Fibroblast of skin of right biceps (primary cell): ENCODE results near the gene USP43.
"Not testable (repeated sequence)": the region's sequence is repeated elsewhere in the genome, so short reads cannot be mapped to it uniquely, and the experiment has no call there.

Source experiments
- DNase-seq: peaks from one replicate; pipeline ENCODE4 v3.0.0-alpha.2; 2013

The USP43 gene

DNA sequence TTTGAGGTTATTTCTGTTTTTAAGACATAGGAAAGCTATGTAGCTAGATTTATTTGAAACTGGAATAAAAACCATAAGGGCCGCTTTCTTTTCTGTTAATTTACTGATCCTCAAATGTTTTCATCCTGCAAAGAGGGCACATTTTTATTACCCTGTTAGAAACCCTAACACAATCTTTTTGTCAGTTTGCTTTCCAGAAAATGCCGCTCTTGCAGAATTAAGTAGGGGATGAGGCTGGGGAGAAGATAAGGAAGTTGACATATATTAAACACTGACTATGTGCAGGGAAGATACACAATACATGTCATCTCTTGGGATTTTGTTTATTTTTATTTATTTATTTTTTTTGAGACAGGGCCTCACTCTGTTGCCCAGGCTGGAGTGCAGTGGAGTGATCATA is 15.7 kb downstream of the USP43 start:
- no peak for DNase-seq

DNA sequence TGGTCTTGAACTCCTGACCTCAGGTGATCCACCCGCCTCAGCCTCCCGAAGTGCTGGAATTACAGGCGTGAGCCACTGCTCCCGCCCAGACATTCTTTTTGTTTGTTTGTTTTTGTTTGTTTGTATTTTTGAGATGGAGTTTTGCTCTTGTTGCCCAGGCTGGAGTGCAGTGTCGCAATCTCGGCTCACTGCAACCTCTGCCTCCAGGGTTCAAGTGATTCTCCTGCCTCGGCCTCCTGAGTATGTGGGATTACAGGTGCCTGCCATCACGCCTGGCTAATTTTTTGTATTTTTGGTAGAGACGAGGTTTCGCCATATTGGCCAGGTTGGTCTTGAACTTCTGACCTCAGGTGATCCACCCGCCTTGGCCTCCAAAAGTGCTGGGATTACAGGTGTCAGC is 18.2 kb downstream of the USP43 start:
- not testable (repeated sequence) for DNase-seq

DNA sequence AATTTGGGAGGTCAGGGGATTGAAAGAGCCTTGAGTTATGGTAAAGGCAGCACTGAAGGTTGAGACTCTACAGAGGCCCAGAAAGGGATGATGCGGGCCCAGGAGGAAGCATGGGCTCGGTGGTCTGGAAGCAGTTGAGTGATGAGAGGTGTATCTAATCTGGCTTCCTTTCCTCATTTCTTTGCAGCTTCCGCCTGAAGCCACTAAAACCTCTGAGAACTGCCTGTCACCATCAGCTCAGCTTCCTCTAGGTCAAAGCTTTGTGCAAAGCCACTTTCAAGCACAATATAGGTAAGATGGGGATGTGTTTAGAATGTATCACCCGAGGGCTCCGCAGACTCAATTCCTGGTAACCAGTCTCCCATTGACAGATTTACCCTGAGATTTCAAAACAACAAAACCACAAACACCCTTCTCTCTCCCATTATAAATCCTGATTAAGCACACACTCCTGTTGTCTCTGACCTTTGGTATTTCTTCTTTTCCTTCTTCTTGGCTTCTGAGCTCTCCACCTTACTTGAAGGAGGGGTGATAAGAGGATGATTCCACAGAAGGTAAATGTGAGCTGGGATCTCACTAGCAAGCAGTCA is 21.2 kb downstream of the USP43 start:
- no peak for DNase-seq

DNA sequence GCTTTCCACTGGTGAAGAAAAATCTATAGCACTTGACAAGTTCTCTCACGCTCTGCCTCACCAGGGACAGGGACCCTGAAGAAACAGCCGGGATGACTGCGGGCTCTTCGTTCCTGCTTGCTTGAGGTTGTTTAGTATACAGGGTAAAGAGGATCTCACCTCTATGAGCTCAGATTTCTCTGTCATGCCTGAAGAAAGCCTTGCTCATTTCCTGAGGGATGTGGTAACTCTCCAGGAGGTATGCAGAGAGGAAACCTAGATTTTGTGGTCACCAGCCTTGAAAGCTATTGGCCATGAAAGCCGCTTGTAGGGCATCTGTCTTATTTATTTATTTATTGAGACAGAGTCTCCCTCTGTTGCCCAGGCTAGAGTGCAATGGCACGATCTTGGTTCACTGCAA is 23.2 kb downstream of the USP43 start:
- DNase-seq: peak; percentile 62

DNA sequence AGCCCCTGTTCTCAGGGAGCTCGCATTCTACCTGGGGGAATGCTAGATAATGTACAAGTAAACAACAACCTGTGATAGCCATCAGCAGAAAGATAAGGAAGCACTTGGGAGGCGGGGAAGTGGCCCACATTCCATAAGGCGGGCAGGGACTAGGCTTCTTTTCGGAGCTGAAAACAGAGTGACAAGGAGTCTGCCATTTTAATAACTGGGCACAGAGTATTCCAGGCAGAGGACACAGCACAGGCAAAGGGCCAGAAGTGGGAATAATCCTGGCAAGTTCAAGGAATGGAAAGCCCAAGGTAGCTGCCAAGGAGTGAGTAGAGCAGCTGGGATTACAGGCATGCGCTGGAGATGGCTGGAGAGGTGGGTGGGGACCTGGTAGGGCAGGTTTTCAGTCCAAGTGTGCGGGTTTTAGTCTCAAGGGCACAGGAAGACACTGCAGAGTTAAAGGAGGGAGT is 24.3 kb downstream of the USP43 start:
- DNase-seq: no peak

DNA sequence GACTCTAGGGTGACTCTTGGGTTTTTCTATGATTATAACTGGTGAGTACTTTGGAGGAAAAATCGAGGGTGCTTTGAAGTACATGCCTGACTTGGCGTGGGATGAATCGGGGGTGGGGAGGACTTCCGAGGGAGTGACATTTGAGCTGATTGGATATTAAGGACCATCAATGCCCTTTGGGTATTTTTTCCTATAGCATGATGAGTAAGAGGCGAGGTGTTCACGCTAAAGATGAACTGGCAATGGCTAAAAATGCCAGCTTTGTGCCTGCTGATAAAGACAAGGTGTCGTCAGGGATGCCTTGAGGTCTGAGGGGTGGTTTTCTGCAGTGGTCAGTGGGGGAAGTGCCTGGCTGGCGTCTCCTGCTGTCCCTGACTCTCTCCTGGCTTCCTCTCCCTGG is 25.3 kb downstream of the USP43 start:
- no peak for DNase-seq

DNA sequence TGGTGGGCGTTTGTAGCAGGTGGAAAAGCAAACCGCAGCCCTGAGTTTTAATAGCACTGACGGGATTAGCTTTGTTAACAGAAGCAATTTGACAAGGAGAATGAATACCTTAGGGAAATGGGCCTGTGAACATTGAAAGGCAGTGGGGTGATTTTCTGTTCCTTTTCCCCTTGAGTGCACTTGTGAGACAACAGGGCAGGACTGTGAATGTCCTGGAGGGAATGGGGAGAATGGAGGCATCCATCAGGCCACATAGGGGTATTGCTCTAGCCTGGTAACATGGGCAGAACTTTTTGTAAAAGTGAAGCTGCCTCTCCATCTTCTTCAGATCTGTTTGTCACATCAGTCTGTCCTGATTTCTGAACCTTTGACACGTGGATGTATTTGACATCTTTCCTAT is 26.2 kb downstream of the USP43 start:
- DNase-seq: no peak

DNA sequence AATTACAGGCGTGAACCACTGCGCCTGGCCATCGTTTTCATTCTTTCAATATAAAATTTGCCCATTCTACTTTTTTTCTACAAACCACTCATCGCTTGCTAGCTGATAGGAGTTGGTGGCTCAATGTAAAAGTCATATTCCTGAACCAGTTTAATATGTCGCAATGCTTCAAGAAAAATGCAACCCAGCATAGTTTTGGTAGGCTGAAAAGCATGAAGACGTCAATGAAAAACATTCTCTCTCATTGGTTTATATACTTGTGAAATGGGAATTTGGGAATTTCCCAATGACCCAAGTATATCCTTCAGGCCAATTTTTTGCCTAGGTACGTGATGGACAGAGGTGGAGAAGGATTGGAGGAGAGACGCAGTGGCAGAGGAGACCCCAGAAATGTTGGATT is 26.9 kb downstream of the USP43 start:
- peak; percentile 24 for DNase-seq

DNA sequence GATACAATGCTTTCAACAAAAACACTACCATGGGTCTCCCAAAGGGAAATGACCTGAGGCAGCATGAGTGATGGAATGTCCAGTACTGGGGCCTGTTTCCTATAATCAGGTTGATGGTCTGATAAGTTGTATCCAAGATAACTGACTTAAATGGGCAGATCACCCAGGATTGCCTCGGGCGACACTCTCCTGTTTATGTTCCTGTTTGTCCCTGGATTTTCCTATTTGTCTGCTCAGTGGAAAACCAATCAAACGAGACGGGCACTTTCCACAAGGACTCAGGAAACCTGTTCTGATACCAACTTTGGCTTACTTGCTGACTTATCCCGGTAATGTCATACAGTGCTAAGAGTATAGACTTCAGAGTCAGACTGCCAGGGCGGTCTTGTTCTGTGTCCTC is 27.4 kb downstream of the USP43 start:
- DNase-seq: no peak

DNA sequence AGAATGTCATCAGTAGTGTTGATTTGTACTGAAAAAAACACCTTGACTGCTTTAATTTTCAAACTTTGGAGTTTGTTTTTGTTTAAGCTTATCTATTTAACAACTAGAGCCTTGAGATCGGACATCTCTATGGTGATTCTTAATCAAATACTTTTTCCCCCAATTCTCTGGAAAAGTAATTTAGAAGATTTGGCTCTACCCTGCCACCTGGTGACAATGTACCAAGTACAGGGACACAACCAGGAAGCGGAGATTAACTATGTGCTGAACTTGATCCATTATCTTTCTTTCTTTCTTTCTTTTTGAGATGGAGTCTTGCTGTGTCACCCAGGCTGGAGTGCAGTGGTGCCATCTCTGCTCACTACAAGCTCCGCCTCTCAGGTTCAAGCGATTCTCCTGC is 30.8 kb downstream of the USP43 start:
- no peak for DNase-seq

DNA sequence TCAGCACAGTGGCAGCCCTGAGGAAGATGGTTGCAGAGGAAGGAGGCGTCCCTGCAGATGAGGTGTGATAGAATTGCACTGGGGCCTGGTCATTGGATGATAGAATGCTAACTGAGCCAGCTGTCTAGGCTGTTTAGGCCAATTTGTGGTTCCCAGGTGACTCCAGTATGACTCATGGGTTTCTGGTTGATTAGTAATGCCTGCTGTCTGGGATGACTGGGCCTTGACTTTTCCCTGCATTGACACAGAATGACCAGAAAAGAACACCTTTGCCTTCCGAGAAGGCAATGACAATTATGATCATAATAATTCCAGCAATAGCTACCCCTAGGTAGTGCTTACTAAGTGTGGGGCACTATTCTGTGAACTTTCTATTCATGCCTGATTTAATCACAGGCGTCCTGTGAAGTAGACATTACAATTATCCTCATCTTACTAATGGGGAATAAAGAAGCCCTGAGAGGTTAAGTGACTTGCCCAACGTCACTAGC is 31.5 kb downstream of the USP43 start:
- DNase-seq: peak; percentile 79

DNA sequence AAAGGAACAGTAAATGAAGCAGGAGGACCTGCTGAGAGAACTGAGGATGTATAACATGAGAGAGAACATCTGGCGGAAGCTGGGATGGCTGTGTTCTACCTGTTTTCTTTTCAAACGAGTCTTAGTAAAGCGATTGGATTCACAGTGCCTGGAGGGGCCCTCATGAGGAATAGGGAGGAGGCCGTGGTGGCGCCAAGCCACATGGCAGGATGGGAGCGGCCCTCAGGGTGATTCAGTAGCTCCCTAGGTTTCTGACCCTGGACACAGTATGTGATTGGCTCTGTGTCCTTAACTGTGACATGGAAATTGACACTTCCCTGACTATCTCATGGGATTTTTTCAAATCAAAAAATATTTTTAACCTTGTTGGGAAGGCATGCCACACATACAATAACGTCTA is 32.1 kb downstream of the USP43 start:
- DNase-seq: no peak

DNA sequence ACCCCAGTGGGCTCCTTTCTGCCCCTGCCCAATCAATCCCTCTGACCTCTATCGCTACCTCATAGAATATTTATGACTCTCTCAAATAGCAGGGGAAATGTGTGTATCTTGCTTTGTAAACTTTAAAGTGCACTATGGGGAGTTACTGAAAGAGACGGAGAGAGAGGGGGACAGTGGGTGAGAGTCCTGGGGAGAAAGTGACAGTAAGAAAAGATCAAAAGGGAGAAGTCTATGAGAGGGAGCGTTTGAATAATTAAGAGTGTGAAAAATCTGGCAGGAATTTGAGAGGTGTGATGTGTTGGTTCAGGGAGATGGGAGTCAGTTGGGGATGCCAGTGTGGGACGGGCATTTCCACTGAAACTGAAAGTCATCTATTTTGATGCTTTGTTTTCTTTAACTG is 32.6 kb downstream of the USP43 start:
- no peak for DNase-seq

DNA sequence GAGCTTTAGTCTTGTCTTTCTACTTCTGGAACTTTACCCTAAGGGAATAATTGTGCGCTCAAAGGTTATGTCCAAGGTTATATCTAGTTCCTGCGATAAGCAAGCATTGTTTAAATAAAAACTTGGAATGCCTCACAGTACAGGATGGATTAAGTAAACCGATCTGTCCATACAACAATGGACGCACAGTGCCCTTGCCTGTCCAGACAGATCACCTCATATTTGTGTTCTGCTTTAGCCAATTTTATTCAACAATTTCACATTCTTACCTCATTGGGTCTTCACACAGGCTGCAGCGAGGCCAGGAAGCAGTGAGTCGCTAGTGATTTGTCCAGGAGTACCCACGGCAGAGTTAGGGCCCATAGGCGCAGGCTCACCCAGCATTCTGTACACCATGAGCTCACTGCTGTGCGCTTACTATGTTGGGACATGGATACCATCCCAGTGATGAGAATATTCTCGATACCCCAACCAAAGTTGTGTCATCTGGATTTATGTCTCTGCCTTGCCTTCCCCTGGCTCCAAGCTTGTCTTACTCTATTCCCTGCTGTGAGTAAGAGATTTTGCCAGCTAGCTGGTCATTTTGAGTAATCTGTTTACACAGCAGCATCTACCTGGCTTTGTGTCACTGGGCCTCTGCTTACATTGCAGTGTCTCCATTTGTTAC is 39.8 kb downstream of the USP43 start:
- peak; percentile 12 for DNase-seq

DNA sequence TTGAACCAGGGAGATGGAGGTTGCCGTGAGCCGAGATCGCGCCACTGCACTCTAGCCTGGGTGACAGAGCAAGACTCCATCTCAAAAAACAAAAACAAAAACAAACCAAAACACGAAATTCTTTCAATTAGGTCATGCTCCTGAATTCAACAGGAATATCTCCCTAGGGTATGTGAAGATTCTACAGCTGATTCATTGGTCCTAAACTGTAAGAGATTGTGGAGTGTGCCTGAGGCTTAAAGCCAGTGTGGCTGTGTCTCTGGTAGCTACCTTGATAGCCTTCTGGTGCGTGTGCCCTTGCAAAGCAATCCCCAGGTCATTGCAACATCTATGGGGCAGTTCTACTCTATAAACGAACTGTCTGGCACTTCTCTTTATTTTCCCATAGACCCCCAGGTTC is 48.4 kb downstream of the USP43 start:
- DNase-seq: no peak

DNA sequence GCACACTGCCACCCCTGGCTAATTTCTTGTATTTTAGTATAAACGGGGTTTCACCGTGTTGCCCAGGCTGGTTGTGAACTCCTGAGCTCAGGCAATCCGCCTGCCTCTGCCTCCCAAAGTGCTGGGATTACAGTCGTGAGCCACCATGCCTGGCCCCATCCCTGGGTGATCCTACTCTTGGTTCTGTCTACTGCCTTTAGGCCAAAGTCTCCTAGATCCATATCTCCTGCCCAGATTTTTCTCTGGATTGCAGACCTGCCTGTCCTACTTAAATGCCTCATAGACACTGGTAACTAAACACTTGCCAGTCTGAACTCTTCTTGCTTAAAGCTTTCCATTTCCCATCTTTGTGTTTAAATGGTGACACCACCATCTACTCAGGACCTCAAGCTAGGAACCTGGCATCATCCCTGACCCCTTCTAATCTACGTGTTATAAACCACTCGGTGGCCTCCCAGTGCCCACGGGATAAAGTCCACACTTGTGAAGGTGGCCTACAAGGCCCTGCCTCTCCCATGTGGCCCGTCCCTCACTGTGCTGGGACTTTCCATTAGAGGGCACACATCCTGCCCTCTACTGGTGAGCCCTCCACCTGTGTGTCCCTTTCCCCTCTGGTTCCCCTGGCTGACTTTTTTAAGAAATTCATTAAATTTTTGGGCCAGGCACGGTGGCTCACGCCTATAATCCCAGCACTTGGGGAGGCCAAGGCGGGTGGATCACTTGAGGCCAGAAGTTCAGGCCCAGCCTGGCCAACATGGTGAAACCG is 51.1 kb downstream of the USP43 start:
- no peak for DNase-seq

DNA sequence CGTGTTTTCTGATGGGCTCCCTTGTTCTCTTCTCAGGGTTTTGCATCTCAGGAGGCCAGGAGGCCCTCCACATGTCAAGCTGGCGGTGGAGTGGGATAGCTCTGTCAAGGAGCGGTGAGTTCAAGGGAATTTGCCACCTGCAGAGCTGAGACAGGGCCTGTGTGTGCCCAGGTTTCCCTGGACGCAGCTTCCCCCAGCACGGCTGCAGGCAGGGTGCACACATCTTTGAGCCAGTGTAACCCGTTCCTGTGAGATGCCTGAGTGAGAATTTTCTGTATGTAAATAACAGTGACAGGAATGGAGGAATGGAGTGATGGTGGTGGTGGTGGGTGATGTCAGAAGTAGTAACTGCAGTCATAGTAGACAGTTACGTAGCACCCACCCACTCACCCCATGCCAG is 54.8 kb downstream of the USP43 start:
- DNase-seq: no peak

DNA sequence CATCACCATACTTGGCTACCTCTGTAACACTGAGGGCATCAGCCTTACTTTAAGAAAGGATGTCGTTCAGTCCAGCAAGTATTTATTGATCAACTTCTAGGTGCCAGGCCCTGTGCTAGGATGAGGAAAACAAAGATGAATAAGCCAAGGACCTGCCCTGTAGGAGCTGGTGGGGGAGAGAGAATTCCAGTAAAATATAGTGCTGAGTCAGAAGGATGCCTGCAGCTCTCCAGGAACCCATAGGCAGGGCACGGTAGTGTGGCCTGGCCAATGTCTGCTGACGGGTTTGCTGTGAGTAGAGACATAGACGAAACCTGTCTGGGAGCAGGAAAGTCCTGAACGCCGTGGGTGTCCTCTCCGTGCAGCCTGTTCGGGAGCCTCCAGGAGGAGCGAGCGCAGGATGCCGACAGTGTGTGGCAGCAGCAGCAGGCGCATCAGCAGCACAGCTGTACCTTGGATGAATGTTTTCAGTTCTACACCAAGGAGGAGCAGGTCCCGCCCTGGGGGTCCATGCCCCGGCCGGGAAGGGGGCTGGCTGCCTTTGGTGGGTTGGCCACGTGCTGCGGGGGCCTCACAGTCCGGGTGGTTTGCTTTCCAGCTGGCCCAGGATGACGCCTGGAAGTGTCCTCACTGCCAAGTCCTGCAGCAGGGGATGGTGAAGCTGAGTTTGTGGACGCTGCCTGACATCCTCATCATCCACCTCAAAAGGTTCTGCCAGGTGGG is 55.6 kb downstream of the USP43 start:
- DNase-seq: peak; percentile 21

DNA sequence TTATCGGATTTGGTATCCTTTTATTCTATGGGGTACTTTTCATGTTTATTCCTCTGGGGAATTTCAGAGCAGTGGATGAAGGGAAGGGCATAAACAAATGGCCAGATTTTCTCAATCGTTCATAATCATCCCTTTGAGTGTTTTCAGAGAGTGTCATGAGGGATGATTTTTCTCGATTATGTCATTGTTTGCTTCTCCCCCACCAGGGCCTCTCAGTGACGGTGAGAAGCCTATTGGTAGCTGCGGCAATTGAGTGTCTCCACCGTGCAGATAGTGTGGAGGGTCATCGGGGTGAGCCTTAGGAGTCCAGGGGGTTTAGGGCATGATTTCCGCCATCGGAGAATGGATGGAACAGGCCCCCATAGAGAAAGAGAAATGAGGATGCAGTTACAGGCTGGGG is 57.2 kb downstream of the USP43 start:
- DNase-seq: no peak

DNA sequence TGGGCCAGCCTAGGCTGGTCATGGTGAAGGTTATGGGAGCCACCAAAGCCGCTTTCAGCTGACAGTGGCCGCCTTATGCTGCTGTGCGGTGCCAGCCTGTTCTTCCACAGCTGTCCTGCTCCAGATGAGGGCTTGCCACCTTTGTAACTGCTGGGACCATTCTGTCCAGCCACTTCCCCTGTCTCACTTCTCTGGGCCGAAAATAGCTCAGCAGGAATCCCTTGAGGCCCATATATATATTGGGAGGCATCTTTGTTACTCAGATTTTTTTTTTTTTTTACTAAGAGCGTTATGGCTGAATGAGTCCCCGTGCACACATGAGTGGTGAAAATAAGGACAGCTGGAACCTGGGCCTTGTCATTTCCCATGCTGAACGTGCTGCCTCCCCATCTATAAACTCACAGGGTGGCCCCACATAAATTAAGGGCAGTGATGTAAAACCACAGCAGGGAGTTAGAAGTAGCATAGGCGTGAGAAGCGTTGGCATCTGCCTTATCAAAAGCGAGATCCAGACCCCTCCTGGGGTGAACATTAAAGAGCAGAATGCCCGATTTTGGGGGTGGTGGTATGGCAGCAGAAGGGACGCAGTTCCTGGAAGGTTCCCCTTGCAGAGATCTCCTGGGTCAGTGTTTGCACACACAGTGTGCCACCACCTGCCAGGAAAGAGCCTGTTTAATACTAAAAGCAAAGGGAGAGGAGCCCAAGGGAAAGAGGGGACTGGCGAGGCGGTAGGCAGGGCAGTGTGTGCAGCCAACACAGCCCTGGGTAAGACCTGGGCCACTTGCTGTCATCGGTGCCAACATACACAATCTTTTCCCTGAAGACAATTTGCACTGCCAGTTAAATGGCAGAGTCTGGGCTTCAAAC is 57.8 kb downstream of the USP43 start:
- DNase-seq: no peak

DNA sequence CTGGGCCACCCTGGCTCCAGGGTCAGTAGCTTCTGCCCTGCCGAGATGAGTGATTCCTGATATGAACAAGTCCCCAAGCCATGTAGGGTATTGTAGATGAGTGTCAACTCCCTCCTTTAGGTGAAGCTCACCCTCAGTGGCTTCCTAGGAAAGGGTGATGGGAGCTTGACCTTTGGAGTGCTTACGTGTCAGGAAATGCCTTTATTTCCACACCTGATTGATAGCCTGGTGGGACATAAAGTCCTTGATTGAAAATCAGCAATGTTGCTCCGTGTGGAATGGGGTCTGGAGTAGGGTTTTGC is 58.4 kb downstream of the USP43 start:
- DNase-seq: no peak

DNA sequence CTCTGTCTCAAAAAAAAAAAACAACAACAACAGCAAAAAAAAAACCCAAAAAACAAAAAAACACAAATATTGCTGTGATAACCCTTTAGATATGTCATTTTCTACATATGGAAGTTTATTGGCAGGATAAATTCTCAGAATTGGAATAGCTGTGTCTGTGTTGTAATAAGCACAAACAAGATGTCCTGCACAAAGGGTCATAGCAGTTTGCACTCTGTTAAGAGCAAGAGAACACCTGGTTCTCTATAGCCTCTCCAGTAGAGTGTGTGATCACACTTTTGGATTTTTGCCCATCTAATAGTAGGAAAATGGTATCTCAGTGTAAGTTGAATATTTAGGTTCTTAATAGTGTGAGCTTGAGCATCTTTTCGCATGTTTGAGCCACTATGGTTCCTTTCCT is 60.4 kb downstream of the USP43 start:
- no peak for DNase-seq

DNA sequence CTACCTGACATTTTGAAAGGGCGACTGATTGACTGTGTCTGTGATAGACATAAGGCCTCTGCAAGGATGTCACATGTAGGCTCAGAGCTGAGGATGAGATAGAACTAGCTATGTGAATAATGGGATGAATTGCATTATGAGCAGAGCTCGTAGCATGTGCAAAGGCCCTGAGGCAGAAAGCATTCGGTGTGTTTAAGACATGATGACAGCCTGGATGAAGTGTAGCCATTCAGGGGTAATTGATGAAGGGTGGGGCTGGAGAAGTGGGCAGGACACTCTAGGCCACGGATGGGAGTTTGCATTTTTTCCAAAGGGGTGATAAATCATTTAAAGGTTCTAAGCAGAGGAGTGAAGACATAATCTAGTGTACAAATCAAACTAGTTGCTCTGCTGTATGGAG is 62.6 kb downstream of the USP43 start:
- DNase-seq: no peak
